HEK293 (cell line): ENCODE measurements around the gene MSRB2.

Experiments
- CTCF ChIA-PET: fragments of 350-600 bp; formaldehyde crosslinking; extraction: SDS; loops from one replicate; lab custom pipeline; 2021; ENCODE audit warnings: antibody characterized with exemption; lab: Yijun Ruan, JAX
- POLR2A ChIA-PET: fragments of 300-600 bp; formaldehyde crosslinking; extraction: SDS; loops from one replicate; lab custom pipeline; 2020; ENCODE audit warnings: antibody characterized with exemption, inconsistent platforms; lab: Yijun Ruan, JAX
- H3K27ac ChIP-seq: fragments of 200-500 bp; sonication (Bioruptor generic); 2 replicates; pipeline ENCODE4 v1.5.1; 2014; ENCODE audit warnings: low read depth, low read length, control low read depth, inconsistent platforms; ENCODE audit errors: extremely low read depth
- H3K36me3 ChIP-seq, 2 experiments: fragments of 200-500 bp in 1 of 2; sonication (Bioruptor generic) in 1 of 2; 1 replicate in 1 of 2; 2 replicates in 1 of 2; pipeline ENCODE4 v1.5.1; 2014 to 2017; ENCODE audit warnings: inconsistent platforms in 2 of 2, low read length in 2 of 2; ENCODE audit not compliant: control insufficient read depth in 2 of 2, insufficient read depth in 1 of 2
- H3K4me1 ChIP-seq: fragments of 200-500 bp; sonication (Bioruptor generic); 2 replicates; pipeline ENCODE4 v1.5.1; 2014; ENCODE audit warnings: mild to moderate bottlenecking, low read length, inconsistent platforms; ENCODE audit not compliant: control insufficient read depth, insufficient read depth
- H3K4me3 ChIP-seq: 2 replicates; pipeline ENCODE4 v1.5.1; 2011; ENCODE audit warnings: low read depth, mild to moderate bottlenecking, control low read depth, low read length, moderate library complexity
- H3K9me3 ChIP-seq: fragments of 200-500 bp; sonication (Bioruptor generic); 2 replicates; pipeline ENCODE4 v1.5.1; 2014; ENCODE audit warnings: low read depth, low read length, inconsistent platforms; ENCODE audit not compliant: control insufficient read depth, insufficient read depth
- KLF8 ChIP-seq: fragments of 450-650 bp; formaldehyde crosslinking; IDR thresholded peaks from 2 replicates; pipeline ENCODE4 v1.5.1; 2016; ENCODE audit warnings: missing biosample characterization, missing genetic modification characterization
- KLF9 ChIP-seq: fragments of 450-650 bp; formaldehyde crosslinking; IDR thresholded peaks from 2 replicates; pipeline ENCODE4 v1.5.1; 2016; ENCODE audit warnings: missing biosample characterization, missing genetic modification characterization, low read depth
- OSR2 ChIP-seq: fragments of 450-650 bp; formaldehyde crosslinking; IDR thresholded peaks from 2 replicates; pipeline ENCODE4 v1.5.1; 2016; ENCODE audit warnings: missing biosample characterization, missing genetic modification characterization
- PBX3 ChIP-seq: sonication (generic); formaldehyde crosslinking; IDR thresholded peaks from 2 replicates; pipeline ENCODE4 v1.8.1; 2022; ENCODE audit warnings: mild to moderate bottlenecking, moderate library complexity, missing genetic modification reagents
- REST ChIP-seq: fragments of 450-650 bp; formaldehyde crosslinking; IDR thresholded peaks from 2 replicates; pipeline ENCODE4 v1.5.1; 2016; ENCODE audit warnings: missing biosample characterization, missing genetic modification characterization
- TCF7L2 ChIP-seq: IDR thresholded peaks from 2 replicates; pipeline ENCODE4 v1.6.1; 2011; ENCODE audit warnings: low read depth, mild to moderate bottlenecking, inconsistent platforms, low read length, moderate library complexity, borderline replicate concordance
- TSHZ1 ChIP-seq: fragments of 450-650 bp; formaldehyde crosslinking; IDR thresholded peaks from 2 replicates; pipeline ENCODE4 v1.5.1; 2016; ENCODE audit warnings: missing biosample characterization, missing genetic modification characterization, borderline replicate concordance
- ZBTB21 ChIP-seq: fragments of 450-650 bp; formaldehyde crosslinking; IDR thresholded peaks from 2 replicates; pipeline ENCODE4 v1.5.1; 2017; ENCODE audit warnings: missing biosample characterization, missing genetic modification characterization
- ZNF169 ChIP-seq: fragments of 450-650 bp; formaldehyde crosslinking; IDR thresholded peaks from 2 replicates; pipeline ENCODE4 v1.5.1; 2016; ENCODE audit warnings: missing biosample characterization, missing genetic modification characterization
- ZNF211 ChIP-seq: fragments of 450-650 bp; formaldehyde crosslinking; IDR thresholded peaks from 2 replicates; pipeline ENCODE4 v1.5.1; 2016; ENCODE audit warnings: low read depth, missing biosample characterization, missing genetic modification characterization
- ZNF248 ChIP-seq: fragments of 450-650 bp; formaldehyde crosslinking; IDR thresholded peaks from 2 replicates; pipeline ENCODE4 v1.5.1; 2017; ENCODE audit warnings: missing biosample characterization, missing genetic modification characterization
- ZNF518A ChIP-seq: fragments of 450-650 bp; formaldehyde crosslinking; conservative IDR thresholded peaks from 2 replicates; pipeline ENCODE4 v1.5.1; 2016; ENCODE audit warnings: low read depth, missing biosample characterization, missing genetic modification characterization
- ZNF639 ChIP-seq: fragments of 450-650 bp; formaldehyde crosslinking; IDR thresholded peaks from 2 replicates; pipeline ENCODE4 v1.5.1; 2016; ENCODE audit warnings: missing biosample characterization, missing genetic modification characterization
- ZNF645 ChIP-seq: fragments of 450-650 bp; formaldehyde crosslinking; IDR thresholded peaks from 2 replicates; pipeline ENCODE4; 2016; ENCODE audit warnings: missing biosample characterization, missing genetic modification characterization
- ZNF692 ChIP-seq: fragments of 450-650 bp; formaldehyde crosslinking; IDR thresholded peaks from 2 replicates; pipeline ENCODE4 v1.5.1; 2016; ENCODE audit warnings: missing biosample characterization, missing genetic modification characterization
- ZNF776 ChIP-seq: fragments of 450-650 bp; formaldehyde crosslinking; IDR thresholded peaks from 2 replicates; pipeline ENCODE4 v1.5.0; 2017; ENCODE audit warnings: missing biosample characterization, missing genetic modification characterization, borderline replicate concordance
- ZNF837 ChIP-seq: fragments of 450-650 bp; formaldehyde crosslinking; IDR thresholded peaks from 2 replicates; pipeline ENCODE4 v1.5.1; 2016; ENCODE audit warnings: missing biosample characterization, missing genetic modification characterization

Gene MSRB2

GRCh38 chr10:23075672-23076071 lies 19.7 kb upstream of the MSRB2 start:
- TF ChIP-seq ZNF639 (tag by site-specific recombination) = no peak
- TF ChIP-seq REST = no peak
- TF ChIP-seq ZNF692 (tag by site-specific recombination) = no peak
- H3K27ac ChIP-seq = no peak overlapping the region
- no peak overlapping the region for H3K4me3 ChIP-seq
- POLR2A ChIA-PET = no interaction called here
- no peaks in the 10 kb centered on the region for H3K9me3 ChIP-seq
- CTCF ChIA-PET = no interaction called here
- H3K36me3 ChIP-seq = no peaks in the 10 kb centered on the region
- no peaks in the 10 kb centered on the region for H3K4me1 ChIP-seq

GRCh38 chr10:23078114-23078513 lies 17.3 kb upstream of the MSRB2 start:
- Histone ChIP-seq H3K4me1 (peaks cover 3% of the 10 kb centered on the region; the same call in 1 of the 2 replicates), H3K4me3 (no peak overlapping the region), H3K36me3 (no peaks in the 10 kb centered on the region), H3K27ac (no peak overlapping the region), H3K9me3 (no peaks in the 10 kb centered on the region)
- POLR2A ChIA-PET = no interaction called here
- CTCF ChIA-PET = no interaction called here
- TF ChIP-seq ZBTB21 = no peak
- no peak for TF ChIP-seq ZNF211 (tag by site-specific recombination)
- no peak for TF ChIP-seq OSR2
- no peak for TF ChIP-seq ZNF645
- TF ChIP-seq ZNF776 (tag by site-specific recombination) = no peak
- TF ChIP-seq ZNF518A (tag by site-specific recombination) = no peak
- no peak for TF ChIP-seq PBX3
- no peak for TF ChIP-seq ZNF169 (tag by site-specific recombination)
- TF ChIP-seq KLF8 = no peak
- TF ChIP-seq TCF7L2 = no peak
- no peak for TF ChIP-seq ZNF837 (tag by site-specific recombination)
- no peak for TF ChIP-seq KLF9
- TF ChIP-seq ZNF248 (tag by site-specific recombination) = no peak
- no peak for TF ChIP-seq TSHZ1 (tag by site-specific recombination)
